GM19328 (cell line): Measurements from ENCODE around the gene NFAM1.

Source experiments
- ATAC-seq: cut with Tn5 transposase; IDR thresholded peaks from one replicate; pipeline ENCODE4 v1.9.1; 2021; ENCODE audit warnings: mild to moderate bottlenecking, moderate library complexity; ENCODE audit not compliant: unreplicated experiment

The NFAM1 gene, protein sequence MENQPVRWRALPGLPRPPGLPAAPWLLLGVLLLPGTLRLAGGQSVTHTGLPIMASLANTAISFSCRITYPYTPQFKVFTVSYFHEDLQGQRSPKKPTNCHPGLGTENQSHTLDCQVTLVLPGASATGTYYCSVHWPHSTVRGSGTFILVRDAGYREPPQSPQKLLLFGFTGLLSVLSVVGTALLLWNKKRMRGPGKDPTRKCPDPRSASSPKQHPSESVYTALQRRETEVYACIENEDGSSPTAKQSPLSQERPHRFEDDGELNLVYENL

DNA sequence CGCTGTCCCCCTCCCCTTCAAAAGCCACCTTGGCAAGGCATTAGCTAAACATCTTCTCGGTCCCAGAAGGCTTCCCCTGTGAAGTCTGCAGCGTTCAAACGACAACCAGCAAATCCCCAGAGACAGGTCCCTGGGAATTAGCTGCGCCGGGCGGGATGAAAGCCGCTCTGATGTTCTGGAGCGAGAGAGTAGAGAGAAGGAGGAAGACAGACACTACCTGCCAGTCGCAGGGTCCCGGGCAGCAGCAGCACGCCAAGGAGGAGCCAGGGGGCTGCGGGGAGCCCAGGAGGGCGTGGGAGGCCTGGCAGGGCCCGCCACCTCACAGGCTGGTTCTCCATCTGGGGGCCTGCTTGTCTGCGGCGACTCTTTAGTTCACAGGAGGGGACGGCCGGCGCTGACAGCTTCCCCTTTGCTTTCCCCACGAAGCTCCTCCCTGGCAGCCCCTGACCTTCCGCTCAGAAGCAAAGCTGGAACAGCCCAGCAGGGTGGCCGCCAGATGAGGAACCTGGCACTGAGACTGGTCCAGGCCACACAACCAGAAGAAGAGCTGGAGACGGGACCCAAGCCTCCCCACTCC is at the start of gene NFAM1:
Gene NFAM1 (minus strand): TSS at position 384 of the 577 bp plus-strand sequence. CDS start 46 bp downstream, at position 338.
- no peak for ATAC-seq

DNA sequence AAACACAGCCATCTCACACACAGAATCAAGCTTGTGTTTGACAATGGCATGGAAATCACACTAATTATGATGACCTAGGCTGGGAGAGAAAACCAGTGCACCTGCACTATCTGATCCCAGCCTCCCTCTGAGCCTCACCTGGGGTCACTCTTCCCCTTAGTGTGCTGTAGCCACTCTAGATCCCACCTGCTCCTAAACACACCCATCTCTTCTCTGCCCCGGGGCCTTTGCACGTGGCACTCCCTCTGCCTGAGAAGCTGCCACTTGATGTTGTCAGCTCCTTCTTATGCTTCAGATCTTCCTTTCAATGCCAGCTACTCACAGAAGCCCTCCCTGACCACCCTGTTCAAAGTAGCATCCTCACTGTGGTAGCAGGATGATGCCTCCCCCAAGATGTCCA is 42.9 kb upstream of the NFAM1 start:
- ATAC-seq: no peak

DNA sequence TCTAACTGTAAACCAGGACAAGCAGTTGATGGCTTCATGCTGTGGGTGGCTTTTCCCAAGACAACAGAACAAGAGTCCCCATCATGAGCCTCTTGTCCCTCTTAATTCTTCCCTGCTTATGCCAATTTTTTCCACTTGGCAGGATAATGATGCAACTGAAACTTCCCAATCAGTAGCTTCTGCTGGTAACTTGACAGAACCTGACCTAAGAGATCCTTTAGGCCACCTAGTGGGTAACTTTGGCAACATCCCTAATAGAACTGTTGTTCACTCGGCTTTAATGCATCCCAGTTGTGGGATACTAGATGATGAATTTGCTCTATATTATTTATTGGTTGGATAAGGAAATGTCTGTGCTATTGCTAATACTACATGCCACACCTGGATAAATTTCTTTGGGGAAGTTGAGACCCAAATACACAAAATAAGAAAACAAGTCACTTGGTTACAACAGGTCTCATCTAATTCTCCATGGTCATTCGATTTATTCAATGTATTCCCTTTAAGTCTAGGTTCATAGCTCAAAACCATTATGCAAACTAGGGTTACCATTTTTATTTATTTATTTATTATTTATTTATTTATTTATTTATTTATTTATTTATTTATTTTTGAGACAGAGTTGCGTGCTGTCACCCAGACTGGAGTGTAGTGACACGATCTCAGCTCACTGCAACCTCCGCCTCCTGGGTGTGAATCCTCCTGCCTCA is 41.4 kb upstream of the NFAM1 start:
- ATAC-seq: no peak

DNA sequence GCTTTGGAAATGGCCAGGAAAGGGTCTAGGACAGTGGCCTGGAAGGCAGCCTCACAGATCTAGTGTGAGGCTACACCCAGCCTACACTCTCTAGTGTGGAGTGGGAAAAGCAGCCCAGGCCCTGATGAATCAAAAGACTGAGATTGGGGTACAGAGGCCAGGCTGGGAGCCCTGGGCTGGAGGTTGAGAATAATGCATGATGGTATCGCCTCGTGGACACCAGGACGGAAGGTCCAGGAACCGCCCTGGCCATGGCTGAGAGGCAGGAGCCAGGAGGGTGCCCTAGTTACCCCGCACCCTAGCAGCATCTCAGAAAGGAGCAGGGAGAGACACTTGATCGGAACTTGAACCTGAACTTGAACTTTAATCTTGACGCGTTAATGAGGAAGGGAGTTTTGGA is 40.5 kb upstream of the NFAM1 start:
- no peak for ATAC-seq

DNA sequence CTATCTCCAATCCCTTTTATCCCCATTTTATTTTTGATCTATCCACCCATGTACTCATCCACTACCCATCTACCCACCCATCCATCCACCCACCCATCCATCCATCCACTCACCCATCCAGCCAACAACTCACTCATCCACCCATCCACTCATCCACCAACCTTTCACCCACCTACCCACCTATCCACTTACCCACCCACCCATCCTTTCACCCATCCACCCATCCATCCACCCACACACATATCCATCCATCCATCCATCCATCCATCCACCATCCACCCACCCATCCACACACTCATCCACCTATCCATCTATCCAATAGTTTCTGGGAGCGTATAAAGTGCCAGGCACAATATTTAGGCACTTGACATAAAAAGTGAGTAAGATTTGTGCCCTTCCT is 39.2 kb upstream of the NFAM1 start:
- ATAC-seq: no peak

DNA sequence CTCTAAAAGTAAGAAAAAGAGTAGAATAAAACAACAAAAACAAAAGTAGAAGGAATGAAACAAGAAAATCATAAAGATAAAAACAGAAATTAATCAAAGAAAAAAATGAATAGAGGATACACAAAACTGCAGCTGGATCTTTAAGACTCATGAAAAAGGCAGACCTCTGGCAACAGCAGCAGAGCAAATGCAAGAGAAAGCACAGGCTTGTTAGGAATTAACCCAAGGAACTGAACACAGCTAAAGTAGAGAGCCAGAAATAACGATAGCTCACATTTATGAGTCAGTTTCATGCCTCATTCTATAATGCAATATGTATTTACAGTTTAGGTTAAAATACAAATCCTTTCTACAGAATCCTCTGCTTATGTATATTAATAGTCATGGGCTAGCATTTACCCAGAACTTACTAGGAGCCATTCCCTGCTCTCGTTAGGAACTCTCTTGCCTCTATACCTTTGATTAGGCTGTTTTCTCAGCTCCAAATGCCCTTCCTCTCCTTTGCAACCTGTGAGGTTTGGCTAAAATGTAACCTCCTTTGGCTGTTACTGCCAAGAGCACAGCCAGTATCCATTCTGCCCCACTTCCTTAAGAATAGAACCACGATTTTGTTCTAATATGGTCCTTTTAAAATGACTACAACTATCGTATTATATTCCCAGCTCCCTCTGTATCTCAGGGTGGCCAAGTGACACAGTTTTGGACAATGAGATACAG is 38.3 kb upstream of the NFAM1 start:
- ATAC-seq: no peak

DNA sequence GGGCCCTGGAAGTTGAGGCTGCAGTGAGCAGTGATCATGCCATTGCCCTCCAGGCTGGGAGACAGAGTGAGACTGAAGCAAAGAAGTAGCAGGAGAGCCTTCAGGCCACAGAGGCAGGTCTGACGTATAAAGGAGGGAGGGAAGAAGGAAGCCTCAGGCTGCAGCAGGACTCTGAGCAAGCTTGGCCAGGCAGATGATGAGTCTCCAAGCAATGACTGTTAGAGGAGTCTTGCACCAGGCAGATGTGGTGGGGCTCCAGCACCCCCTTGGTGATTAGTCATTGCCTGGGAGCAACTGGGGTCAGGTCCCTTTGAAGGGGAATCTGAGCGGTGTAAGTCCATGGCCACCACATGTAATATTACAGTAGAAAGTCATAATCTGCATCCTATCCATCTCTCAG is 36.6 kb upstream of the NFAM1 start:
- no peak for ATAC-seq

DNA sequence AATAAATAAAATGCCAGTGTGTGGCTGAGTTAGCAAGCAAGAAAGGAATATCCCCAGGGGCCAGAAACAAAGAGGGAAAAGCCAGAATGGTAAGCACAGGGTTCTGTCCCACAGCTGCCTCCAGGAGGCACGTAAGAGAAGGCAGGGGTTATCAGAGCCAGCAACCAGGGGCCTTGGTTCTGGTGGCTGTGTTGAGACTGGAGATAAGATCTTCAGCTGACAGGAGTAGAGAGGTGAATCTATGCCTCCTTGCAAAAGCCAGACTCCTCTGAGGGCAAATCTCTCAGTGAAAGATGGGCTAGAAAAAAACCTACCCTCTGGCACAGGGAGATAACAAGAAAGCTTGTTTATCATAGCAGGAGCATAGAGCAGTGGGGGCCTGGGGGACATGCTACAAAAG is 29.8 kb upstream of the NFAM1 start:
- no peak for ATAC-seq

DNA sequence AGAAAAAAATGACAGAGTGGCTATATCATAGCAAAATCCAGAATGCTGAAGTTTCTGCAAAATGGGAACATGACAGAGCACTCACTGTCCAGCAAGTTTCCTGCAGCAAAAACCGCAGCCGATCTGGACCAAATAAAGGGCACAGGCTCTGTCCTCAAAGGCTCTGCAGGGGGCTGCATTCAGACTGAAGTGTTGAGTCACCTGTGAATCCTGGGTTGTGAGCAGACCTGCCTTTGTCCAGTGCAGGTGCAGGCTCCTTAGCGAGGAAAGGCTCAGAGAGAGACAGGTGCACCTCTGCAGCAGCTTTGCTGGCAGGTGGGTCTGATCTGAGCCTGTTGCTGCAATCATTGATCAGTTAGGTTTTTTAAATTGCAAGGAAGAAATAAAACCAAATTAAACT is 29.3 kb upstream of the NFAM1 start:
- no peak for ATAC-seq

DNA sequence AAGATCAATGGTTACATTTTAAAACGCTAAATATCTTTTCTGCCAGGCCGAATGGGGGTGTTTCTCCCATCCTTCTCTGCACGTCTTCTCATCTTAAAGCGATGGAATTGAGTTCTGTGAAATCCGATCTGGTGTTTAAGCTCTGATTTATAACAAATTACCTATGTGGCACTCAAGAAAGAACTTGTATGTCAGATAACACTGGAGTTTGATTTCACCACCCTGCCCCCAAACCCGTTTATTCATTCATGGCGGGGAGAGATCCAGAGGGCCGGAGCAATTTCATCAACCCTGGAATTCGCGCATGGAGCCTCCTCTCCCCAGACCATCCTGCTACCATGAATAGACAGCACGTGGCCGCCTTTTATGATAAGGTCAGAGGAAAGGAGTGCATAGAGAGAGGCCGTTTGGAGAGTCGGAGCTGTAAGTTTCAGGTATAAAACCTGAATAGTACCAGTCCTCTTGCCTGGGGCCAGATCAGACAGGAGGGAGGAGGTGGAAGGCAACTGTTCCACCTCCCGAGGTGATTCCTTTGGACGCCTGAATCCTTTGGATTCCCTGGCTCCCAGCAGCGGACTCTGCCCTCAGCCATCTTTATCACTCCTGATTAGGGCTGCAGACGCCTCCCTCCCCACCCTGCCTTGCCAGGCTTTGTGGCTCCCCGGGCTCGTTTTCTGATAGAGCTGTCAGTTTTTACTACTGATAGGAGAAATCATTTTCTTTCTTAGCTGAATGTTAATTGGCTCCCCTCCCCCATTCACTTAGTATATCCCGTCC is 27.3 kb upstream of the NFAM1 start:
- ATAC-seq: no peak

DNA sequence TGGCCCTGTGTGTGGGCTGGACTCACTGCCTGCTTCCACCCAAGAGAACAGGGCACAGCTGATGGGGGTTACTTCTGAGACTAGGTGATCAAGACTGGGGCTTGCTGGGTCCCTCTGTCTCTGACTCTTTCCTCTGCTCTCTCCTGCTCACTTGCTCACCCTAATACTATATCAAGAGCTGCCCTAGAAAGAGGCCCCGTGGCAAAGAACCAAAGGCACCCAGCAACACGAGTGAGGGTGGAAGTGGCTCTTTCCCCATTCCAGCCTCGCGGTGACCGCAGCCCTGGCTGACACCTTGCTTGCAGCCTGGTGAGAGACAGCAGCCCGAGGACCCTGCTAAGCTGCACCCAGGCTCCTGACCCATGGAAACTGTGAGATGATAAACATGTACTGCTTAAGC is 20.7 kb upstream of the NFAM1 start:
- ATAC-seq: no peak

DNA sequence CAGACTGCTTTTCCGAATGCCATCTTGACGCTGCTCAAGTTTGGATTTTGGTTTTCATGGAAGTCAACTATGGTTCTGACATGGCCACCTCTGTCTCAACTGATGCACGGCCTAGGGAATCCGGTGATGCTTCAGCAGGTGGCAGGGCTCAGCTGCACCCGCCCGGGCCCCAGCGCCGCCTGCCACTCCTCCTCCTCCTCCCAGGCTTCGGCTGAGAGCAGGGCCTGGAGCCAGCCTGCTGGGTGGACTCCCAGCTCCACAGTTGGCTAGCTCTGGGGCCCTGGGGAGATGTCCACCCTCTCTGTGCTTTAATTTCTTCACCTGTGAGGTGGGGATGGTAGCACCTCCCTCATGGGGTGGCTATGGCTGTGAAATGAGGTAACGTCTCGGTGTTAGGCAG is 20.3 kb upstream of the NFAM1 start:
- no peak for ATAC-seq

DNA sequence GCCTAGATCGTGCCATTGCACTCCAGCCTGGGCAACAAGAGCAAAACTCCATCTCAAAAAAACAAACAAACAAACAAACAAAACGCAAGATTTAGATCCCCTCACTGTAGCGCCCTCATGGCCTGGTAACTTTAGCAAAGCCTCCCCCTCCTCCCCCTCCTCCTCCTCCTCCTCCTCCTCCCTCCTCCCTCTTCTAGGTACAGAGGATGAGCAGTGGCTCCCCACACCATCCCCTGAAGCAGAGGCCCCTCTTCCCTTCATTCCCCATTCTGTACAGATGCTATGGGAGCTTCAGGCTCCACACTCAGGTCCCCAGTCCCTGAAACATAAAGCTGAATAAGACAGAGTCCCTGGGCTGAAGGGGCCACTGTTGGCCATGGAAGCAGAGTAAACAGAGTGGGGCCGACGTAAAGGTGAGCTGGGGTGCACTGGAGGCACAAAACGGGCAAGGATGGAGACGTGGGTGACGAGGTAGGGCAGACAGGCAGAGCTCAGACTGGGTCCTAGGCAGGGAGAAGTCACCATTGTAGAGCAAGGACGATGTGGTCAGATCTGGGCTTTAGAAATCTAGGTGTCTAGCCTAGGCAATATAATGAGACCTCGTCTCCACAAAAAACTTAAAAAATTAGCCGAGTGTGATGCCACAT is 19.4 kb upstream of the NFAM1 start:
- no peak for ATAC-seq

DNA sequence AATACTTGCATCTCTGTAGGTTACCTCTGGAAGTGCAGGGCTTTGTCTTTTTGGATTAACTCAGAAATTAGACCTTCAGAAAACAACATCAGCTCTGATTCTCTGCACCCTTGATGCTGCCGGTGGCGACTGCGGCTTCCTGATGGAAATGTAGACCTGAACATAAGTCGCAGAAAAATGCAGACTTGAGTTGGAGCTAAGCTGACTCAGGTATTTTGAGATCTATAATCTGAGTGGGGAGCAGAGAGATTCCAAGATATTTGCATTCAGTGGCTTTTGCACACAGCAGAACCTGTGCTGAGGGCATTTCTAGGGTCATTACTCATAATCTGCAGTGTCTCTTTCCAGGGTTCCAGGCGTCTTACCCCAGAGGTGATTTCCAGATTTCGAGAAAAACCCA is 18.7 kb upstream of the NFAM1 start:
- no peak for ATAC-seq

DNA sequence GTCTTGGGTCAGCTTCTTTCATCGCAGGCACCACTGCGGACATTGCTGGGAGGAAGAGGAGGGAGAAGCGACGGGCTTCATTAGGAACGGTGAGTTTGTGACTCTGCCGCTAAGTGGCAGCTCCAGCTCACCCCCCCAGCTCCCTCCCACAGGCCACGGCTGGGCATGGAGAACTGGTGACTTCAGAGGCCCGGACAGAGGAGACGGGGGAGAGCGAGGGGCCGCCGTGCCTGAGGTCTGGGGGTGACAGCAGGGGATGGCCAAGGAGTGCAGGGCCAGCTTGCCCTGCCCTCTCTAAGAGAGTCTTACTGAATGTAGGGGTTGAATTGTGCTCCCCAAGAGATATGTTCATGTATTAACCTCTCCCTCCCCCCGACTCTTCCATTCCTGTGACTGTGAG is 13.9 kb upstream of the NFAM1 start:
- no peak for ATAC-seq

DNA sequence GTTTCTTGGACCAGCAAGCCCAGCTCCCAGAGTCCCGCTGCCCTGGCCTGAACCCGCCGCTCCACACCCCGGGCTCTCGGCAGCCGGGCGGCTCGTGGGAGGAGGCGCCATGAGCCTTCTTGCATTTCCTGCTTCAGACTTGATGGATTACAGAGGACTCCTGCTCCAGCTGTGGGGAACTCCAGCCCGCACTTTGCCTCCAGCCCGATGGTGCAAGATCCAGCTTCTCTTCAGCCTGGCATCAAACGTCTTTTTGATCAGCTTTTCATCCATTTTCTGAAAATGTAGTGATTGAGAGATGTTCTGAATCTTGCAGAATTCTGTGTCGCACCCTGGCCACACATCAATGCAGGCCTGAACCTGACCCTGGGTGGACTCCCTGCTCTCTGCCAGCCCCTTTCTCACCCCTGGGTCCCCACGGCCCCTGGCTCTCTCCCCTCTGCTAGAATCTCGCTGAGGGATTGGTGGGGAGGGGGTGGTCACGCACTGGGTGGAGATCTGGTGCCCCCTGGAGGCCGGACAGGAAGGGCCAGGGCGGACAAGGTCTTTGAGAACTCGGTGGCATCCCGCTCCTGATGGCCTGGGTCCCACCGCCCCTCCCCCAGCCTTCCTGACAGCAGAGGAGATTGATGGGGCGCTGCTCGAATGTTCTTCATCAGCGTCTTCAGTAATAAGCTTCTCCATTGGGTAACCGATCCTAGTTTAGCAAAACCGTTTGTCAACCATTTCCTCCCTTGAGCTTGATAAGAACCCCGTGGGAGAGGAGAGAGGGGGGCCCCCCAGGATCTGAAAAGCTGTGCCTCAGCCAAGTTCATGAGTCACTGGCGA is 12.1 kb upstream of the NFAM1 start:
- no peak for ATAC-seq

DNA sequence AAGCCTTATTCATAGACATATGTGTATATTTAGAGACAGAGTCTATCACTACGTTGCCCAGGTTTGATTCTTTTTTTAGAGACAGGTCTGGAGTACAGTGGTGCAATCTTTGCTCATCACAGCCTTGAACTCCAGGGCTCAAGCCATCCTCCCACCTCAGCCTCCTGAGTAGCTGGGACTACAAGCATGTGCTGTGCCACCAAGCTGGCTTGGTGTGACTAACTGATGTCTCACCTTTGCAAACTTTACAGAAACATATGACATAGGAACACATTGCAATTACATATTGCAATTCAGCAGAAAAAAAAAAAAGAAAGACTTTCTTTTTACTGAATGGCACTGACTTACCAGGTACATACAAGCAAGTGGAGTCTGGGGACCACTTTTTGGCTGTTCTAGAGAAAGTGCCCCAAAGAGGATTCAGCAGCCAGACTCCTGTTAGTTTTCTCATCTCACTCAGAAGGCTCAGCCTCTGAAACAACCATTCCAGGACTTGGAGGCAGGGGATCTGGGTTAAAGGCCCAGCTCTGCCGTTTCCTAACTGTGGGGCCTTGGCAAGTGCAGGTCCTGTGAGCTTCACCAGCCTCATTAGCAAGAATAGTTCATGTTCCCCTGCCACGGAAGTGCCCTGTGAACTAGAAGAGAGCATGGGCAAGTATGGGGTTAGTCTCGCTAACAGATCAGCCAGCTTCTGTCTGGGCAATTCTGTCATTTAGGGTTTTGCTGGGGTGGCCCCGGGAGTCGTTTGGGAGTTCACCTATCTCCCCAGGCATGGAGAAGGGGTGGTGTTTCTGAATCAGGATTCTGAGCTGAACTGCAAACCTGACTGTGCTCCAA is 11.3 kb upstream of the NFAM1 start:
- no peak for ATAC-seq

DNA sequence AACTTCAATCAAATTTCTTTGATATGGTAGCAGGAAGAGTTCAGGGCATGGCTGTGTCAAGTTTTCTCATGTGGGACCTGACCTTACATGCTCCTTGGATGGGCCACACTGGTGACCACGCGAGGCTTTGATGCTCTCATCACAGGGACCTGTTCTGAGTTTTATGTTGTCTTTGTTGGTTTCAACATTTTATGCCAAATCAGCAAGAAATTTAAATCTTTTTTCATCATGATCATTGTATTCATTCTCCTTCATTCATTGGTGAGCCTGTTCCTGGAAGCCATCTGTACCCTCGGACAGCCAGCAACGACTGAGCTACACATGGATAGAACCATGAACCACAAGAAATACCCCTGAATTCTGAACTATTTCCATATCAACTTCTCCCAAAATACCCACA is 10.5 kb upstream of the NFAM1 start:
- ATAC-seq: no peak

DNA sequence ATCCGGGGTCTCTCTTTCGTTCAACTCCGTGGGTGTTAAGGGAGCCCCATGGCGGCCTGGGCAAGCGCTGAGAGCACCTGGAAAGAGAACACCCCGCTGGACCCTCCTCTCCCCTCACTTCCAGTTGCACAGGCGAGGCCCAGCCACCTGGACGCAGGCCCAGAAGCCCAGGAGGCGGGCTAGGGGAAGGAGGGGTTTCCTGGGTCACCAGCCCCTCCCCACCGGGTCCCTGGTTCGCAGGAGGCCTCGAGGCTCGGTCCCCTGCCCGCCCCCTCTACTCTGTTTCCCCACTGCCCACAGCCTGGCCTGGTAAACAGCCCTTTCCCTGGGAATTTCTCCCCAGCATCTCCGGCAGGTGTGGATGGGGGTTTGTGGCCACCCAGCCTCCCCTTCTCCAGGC is 8.5 kb upstream of the NFAM1 start:
- no peak for ATAC-seq
